ENCODE measurements around the gene HDDC3. TPM values are rescaled to one million over a fixed set of nuclear protein-coding genes. Genes with fewer than 3 reads are reported as not detected.

Gene HDDC3
- total RNA-seq, 6 experiments from 2014 or later, result 11.2 to 15.7 (median 13.5) TPM

GRCh38 chr15:90946941-90947576, 14.7 kb upstream of the HDDC3 start:
- Mint-ChIP-seq H3K9me3 (no peaks in the 10 kb centered on the region), H3K4me1 (ENCODE audit: low read depth) (peaks cover 15% of the 10 kb centered on the region), H3K27me3 (ENCODE audit: insufficient read depth) (peaks cover 4% of the 10 kb centered on the region; the same call in 1 of the 2 replicates), H3K4me3 (no peak overlapping the region), H3K36me3 (ENCODE audit: low read depth) (peaks cover 31% of the 10 kb centered on the region), H3K27ac (no peak overlapping the region)
- TF ChIP-seq, protein P1, sequence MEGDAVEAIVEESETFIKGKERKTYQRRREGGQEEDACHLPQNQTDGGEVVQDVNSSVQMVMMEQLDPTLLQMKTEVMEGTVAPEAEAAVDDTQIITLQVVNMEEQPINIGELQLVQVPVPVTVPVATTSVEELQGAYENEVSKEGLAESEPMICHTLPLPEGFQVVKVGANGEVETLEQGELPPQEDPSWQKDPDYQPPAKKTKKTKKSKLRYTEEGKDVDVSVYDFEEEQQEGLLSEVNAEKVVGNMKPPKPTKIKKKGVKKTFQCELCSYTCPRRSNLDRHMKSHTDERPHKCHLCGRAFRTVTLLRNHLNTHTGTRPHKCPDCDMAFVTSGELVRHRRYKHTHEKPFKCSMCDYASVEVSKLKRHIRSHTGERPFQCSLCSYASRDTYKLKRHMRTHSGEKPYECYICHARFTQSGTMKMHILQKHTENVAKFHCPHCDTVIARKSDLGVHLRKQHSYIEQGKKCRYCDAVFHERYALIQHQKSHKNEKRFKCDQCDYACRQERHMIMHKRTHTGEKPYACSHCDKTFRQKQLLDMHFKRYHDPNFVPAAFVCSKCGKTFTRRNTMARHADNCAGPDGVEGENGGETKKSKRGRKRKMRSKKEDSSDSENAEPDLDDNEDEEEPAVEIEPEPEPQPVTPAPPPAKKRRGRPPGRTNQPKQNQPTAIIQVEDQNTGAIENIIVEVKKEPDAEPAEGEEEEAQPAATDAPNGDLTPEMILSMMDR (IDR thresholded peaks at IDR 0.05), result no peak
- no peak for DNase-seq

- DNase-seq, result no peak
- Mint-ChIP-seq H3K9me3 (no peaks in the 10 kb centered on the region), H3K36me3 (ENCODE audit: low read depth) (peaks cover 28% of the 10 kb centered on the region), H3K27me3 (ENCODE audit: insufficient read depth) (peaks cover 4% of the 10 kb centered on the region; the same call in 1 of the 2 replicates), H3K27ac (no peak overlapping the region), H3K4me1 (ENCODE audit: low read depth) (peaks cover 15% of the 10 kb centered on the region), H3K4me3 (no peak overlapping the region)
- TF ChIP-seq, protein P1 (IDR thresholded peaks at IDR 0.05), result no peak
Observed at GRCh38 chr15:90946538-90946937, 14.2 kb upstream of the HDDC3 start.

DNA sequence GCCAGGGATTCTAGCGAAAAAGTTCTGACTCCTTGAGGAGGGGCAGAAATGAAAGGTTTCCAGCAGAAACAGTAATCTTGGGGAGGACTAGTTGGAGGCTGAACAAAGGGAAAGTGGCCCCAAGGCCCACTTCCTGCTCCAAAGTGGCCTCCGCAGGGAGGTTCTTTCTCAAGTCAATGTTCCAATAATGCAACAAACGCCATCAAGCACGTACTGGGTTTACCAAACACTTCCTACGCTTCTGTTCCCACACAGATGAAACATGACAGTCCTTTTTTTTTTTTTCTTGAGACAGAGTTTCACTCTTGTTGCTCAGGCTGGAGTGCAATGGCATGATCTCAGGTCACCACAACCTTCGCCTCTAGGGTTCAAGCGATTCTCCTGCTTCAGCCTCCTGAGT, 12.7 kb upstream of the HDDC3 start:
- Mint-ChIP-seq H3K27me3 (ENCODE audit: insufficient read depth) (peaks cover 4% of the 10 kb centered on the region; the same call in 1 of the 2 replicates), H3K36me3 (ENCODE audit: low read depth) (peaks cover 28% of the 10 kb centered on the region), H3K27ac (no peak overlapping the region), H3K9me3 (no peaks in the 10 kb centered on the region), H3K4me1 (ENCODE audit: low read depth) (peaks cover 15% of the 10 kb centered on the region), H3K4me3 (no peak overlapping the region)
- TF ChIP-seq, protein P1 (IDR thresholded peaks at IDR 0.05), result no peak
- no peak for DNase-seq

- no peak overlapping the region for H3K4me3 Mint-ChIP-seq
- no peaks in the 10 kb centered on the region for H3K27me3 Mint-ChIP-seq (ENCODE audit: insufficient read depth)
- H3K27ac Mint-ChIP-seq, result no peak overlapping the region
- no peak for DNase-seq
- H3K4me1 Mint-ChIP-seq (ENCODE audit: low read depth), result no peaks in the 10 kb centered on the region
- TF ChIP-seq, protein P1 (IDR thresholded peaks at IDR 0.05), result no peak
- no peaks in the 10 kb centered on the region for H3K9me3 Mint-ChIP-seq
- H3K36me3 Mint-ChIP-seq (ENCODE audit: low read depth), result peaks cover 14% of the 10 kb centered on the region
Observed at GRCh38 chr15:90942354-90943120, 10.2 kb upstream of the HDDC3 start.

- no peaks in the 10 kb centered on the region for H3K9me3 Mint-ChIP-seq
- H3K27me3 Mint-ChIP-seq (ENCODE audit: insufficient read depth), result peaks cover under 1% of the 10 kb centered on the region; the same call in 1 of the 2 replicates
- no peak overlapping the region for H3K4me3 Mint-ChIP-seq
- TF ChIP-seq, protein P1 (IDR thresholded peaks at IDR 0.05), result no peak
- H3K4me1 Mint-ChIP-seq (ENCODE audit: low read depth), result peaks cover 9% of the 10 kb centered on the region
- no peak for DNase-seq
- H3K27ac Mint-ChIP-seq, result no peak overlapping the region
- H3K36me3 Mint-ChIP-seq (ENCODE audit: low read depth), result peaks cover 19% of the 10 kb centered on the region
Observed at GRCh38 chr15:90941038-90941437, 8.7 kb upstream of the HDDC3 start.
